Activated naive CD4-positive, alpha-beta T cell treated with anti-CD3 and anti-CD28 coated beads, Interleukin-2, amount 50 U/mL, for 72 hours (primary cell): ENCODE data around the gene TRAPPC10. TPM values are rescaled to one million over a fixed set of nuclear protein-coding genes. Genes with fewer than 3 reads are reported as not detected.

Experiments used
- ATAC-seq, 2 donors: fragments of 150-1000 bp; cut with Tn5 transposase; 2 replicates each; pipeline ENCODE4 v1.10.0; 2021; ENCODE audit warnings: mild to moderate bottlenecking in 2 of 2, moderate library complexity in 2 of 2
- DNase-seq, 2 donors: peaks; one replicate each; pipeline ENCODE4 v3.0.0; 2021 to 2022; ENCODE audit warnings: low spot score in 2 of 2
- H3K27ac Mint-ChIP-seq, 2 donors: one replicate each; pipeline ENCODE4 v1.8.0; 2022; ENCODE audit warnings: mild to moderate bottlenecking in 2 of 2, mixed read lengths in 2 of 2
- H3K36me3 Mint-ChIP-seq, 2 donors: one replicate each; pipeline ENCODE4 v1.8.0; 2022; ENCODE audit warnings: mixed read lengths in 2 of 2
- H3K9me3 Mint-ChIP-seq, 2 donors: one replicate each; pipeline ENCODE4 v1.8.0; 2022; ENCODE audit warnings: mixed read lengths in 2 of 2
- total RNA-seq, 2 donors: library from RNA; stranded (reverse); gene quantifications; one replicate each; pipeline ENCODE4 v1.2.3, GENCODE V29; 2022

TRAPPC10 gene
- total RNA-seq, 2 donors from 2014 or later, result 49.2 to 59.5 TPM

- H3K27ac Mint-ChIP-seq, result peak overlapping the region in 1 of 2 donors; percentile 81
- ATAC-seq, result no peak
- no peaks in the 10 kb centered on the region for H3K9me3 Mint-ChIP-seq
- DNase-seq, result no peak
- H3K36me3 Mint-ChIP-seq, result no peaks in the 10 kb centered on the region
Measured at GRCh38 chr21:43979654-43980053, 32.5 kb upstream of the TRAPPC10 start.

DNA sequence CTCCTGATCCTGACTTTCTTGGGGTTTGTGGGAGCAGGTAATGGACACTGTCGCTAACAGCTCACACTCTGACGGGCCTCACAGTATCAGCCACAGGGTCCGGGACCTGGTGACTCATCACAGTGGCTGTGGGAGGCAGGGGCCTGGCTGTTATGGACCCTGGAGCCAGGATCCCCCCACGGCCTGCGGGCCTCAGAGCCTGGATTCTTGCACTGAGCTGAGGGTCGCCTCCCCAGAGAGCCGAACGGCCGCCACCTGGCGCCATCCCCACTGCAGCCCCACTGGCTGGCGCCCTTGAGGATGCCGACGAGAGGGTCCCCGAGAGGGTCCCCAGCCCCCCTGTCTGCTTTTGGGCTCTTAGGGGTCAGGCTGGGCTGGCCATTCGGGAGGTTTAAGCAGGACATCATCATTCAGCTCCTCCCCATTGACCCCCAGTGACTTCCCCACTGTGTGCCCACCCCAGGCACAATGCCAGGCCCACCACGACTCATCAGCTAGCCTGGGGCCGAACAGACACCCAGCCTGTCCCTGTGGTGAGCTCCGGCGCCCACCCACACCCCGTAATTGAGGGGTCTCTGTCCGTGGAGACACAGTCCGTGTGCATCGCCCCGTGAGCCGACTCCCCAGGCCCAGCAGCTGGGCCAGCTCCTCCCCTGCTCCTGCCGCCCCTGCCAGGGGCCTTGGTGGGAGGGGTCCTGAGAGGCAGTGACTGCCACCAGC lies 30.8 kb upstream of the TRAPPC10 start:
- no peak for DNase-seq
- no peak for ATAC-seq
- Mint-ChIP-seq H3K9me3 (no peaks in the 10 kb centered on the region), H3K27ac (peak overlapping the region; percentile 14 to 63), H3K36me3 (no peaks in the 10 kb centered on the region)

DNA sequence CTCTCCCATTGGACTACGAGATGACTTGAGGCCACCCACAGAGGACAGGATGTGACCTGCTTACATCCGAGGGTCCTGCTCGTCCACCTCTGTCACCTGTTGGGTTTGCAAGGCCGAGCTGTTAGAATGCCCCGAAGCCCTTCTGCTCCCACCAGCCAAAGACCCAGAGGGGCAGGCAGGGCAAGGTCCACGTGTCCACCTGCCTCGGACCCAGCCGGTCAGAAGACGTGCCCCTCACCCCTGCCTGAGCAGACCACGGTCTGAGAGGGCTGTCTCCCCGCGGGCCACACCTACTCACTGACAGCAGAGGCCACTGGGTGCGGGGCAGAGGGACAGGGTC lies 30.3 kb upstream of the TRAPPC10 start:
- no peaks in the 10 kb centered on the region for H3K36me3 Mint-ChIP-seq
- DNase-seq, result no peak
- no peak for ATAC-seq
- H3K9me3 Mint-ChIP-seq, result no peaks in the 10 kb centered on the region
- peak overlapping the region; percentile 14 to 63 for H3K27ac Mint-ChIP-seq

DNA sequence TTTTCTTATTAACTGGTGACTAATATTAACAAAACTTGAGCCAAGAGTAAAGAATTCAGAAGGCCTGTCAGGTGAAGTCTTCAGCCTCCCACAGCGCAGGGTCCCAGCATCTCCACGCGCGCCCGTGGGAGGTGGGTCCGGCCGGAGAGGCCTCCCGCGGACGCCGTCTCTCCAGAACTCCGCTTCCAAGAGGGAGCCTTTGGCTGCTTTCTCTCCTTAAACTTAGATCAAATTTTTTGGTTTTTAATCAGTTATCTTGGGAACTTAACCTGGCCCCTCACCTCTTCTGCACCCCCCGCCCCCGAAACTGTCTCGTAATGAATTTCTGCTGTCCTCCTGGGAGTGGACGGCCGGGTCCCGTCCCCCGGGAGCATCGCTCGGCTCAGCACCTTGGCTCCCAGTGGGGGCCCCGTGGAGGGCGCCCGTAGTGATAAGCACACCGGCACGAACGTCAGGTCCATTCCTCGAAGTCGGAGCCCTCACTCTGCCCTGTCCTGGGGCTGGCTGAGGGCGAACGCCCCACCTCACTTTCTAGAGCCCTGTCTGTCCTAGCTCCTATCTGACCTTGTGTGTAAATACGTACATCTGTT lies 29.5 kb upstream of the TRAPPC10 start:
- Mint-ChIP-seq H3K9me3 (no peaks in the 10 kb centered on the region), H3K36me3 (no peaks in the 10 kb centered on the region), H3K27ac (peak overlapping the region in 1 of 2 donors; percentile 60)
- ATAC-seq, result no peak
- no peak for DNase-seq

GRCh38 chr21:43983390-43983789 lies 28.7 kb upstream of the TRAPPC10 start:
- no peak for DNase-seq
- Mint-ChIP-seq H3K36me3 (no peaks in the 10 kb centered on the region), H3K9me3 (no peaks in the 10 kb centered on the region), H3K27ac (peak overlapping the region; percentile 26 to 60)
- no peak for ATAC-seq

- Mint-ChIP-seq H3K36me3 (no peaks in the 10 kb centered on the region), H3K9me3 (no peaks in the 10 kb centered on the region), H3K27ac (peak overlapping the region; percentile 49 to 77)
- no peak for ATAC-seq
- DNase-seq, result no peak
Measured at GRCh38 chr21:43983860-43984420, 28.2 kb upstream of the TRAPPC10 start.

GRCh38 chr21:43984905-43985689 lies 27.0 kb upstream of the TRAPPC10 start:
- peak; percentile 46 to 54 for ATAC-seq
- DNase-seq, result no peak
- peak overlapping the region in 1 of 2 donors; percentile 75 for H3K27ac Mint-ChIP-seq
- no peaks in the 10 kb centered on the region for H3K9me3 Mint-ChIP-seq
- H3K36me3 Mint-ChIP-seq, result no peaks in the 10 kb centered on the region

- no peak for DNase-seq
- Mint-ChIP-seq H3K27ac (peak overlapping the region in 1 of 2 donors; percentile 88), H3K36me3 (no peaks in the 10 kb centered on the region), H3K9me3 (no peaks in the 10 kb centered on the region)
- ATAC-seq, result no peak
Measured at GRCh38 chr21:43985690-43986251, 26.3 kb upstream of the TRAPPC10 start.

DNA sequence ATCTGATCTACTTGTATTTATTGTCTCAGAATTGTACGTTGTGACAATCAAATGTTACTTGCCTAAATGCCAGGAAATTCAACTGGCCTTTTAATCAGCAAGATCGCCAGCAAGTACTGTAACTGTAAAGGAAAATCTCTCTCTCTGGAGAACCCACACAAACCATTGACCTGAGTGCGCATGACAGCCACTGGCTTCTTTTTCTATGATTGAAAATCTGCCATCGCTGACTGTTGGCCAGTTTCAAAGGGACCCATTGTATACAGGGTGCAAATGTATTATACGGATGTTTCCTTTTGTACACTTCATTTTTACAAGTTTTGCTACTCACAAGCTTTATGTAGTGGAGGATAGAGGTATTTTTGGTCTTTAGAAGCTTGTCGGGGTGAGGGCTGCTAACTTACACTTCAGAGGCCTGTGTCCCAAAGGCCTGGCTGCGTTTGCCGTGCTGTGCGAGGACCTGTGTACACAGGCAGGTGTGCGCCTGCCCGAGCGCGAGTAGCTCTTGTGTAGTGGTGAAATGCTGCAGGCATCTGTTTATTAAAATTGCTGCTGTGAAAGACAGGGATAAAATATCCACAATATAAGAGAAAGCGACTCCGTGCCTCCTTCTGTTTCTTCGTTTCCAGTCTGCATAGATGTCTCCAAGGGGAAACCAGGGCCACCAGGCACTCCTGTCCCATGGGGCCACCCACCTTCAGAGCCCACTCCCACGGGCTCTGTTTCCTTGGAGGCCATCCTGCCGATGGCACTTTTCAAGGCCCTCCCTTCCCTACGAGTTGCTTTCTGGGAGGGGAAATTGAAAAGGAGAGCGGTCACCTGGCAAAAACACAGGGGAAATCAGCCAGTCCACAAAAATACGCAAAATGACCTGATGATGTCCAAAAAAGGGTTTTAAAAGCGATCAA lies 25.3 kb upstream of the TRAPPC10 start:
- H3K27ac Mint-ChIP-seq, result no peak overlapping the region
- no peaks in the 10 kb centered on the region for H3K9me3 Mint-ChIP-seq
- ATAC-seq (no peak), DNase-seq (no peak)
- no peaks in the 10 kb centered on the region for H3K36me3 Mint-ChIP-seq

DNA sequence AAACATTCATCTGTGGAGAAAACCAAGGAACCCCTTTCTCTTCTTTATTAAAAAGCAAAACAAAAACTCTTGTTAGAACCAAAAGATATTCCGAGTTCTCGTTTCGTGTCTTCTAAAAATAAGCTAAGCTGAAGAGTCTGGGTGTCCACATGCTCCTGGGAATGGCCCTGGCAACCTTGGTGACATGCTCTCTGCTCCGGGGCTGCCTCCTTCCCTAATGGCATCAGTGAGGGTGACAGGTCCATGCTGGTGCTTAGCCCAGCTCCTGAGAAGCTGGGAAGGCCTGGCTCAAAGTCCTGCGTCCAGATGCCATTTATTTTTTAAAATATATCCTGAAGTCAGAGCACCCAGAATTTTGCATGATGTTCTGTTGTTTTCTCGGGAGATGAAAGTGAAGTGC lies 24.6 kb upstream of the TRAPPC10 start:
- Mint-ChIP-seq H3K27ac (no peak overlapping the region), H3K9me3 (no peaks in the 10 kb centered on the region), H3K36me3 (no peaks in the 10 kb centered on the region)
- ATAC-seq (no peak), DNase-seq (no peak)

GRCh38 chr21:43988016-43988415 lies 24.1 kb upstream of the TRAPPC10 start:
- no peaks in the 10 kb centered on the region for H3K36me3 Mint-ChIP-seq
- ATAC-seq, result no peak
- H3K27ac Mint-ChIP-seq, result no peak overlapping the region
- no peaks in the 10 kb centered on the region for H3K9me3 Mint-ChIP-seq
- no peak for DNase-seq

DNA sequence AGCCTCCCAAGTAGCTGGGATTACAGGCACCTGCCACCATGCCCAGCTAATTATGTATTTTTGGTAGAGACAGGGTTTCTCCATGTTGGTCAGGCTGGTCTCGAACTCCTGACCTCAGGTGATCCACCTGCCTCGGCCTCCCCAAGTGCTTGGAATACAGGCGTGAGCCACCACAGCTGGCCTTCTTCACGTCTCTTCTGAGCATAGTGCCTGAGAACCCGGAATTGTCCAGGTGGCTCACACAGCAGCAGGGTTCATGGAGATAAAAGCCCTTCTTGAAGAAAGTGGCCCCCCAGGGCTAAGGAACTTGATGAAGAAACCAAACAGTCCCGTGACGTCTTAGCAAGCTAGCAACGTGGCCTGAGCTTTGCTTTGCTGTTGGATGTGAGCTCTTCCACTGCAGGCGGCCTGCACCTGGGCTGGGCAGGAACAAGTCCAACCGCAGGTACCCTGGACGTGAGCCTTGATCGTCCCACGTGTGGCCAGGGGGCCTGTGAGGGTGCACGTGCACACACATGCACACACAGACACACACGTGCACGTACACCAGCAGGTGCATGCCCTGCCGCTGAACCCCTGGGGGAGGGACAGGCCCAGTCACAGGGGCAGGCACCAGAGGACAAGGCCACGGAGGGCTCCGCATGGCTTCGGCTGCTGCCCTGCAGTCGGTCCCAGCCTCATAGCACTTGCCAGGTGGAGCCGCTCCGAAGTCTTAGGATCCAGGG lies 23.4 kb upstream of the TRAPPC10 start:
- Mint-ChIP-seq H3K27ac (no peak overlapping the region), H3K36me3 (no peaks in the 10 kb centered on the region), H3K9me3 (no peaks in the 10 kb centered on the region)
- ATAC-seq, result peak in 1 of 2 donors; percentile 4
- no peak for DNase-seq

GRCh38 chr21:43989401-43989800 lies 22.7 kb upstream of the TRAPPC10 start:
- peak in 1 of 2 donors; percentile 8 for ATAC-seq
- Mint-ChIP-seq H3K36me3 (no peaks in the 10 kb centered on the region), H3K27ac (peak overlapping the region in 1 of 2 donors; percentile 72), H3K9me3 (no peaks in the 10 kb centered on the region)
- DNase-seq, result no peak

DNA sequence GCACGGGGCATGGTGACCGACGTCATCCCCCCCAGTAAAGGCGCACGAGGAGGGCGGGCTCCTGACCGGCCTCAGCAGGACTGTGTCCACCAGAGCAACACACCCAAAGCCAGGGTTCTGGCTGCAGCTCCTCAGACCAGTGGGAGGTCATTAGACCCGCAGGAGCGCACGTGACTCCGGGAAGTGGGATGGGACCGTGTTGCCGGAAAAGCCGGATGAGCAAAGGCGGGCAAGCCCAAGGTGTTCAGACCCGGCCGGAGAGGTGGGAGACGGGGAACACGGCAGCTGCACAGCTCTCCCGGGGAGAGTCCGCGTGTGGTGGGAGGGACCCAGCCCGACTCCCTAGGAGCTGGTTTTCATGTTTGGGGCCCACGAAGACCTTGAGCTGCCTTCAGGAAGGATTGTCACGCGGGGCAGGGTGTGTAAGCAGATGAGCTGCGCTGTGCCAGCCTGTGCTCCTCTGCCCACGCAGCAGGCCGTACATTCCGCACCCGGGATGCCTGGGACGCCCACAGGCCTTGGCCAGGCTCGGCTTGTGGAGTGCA lies 20.6 kb upstream of the TRAPPC10 start:
- H3K36me3 Mint-ChIP-seq, result no peaks in the 10 kb centered on the region
- ATAC-seq, result peak in 1 of 2 donors; percentile 20

GRCh38 chr21:43992121-43992520 lies 20.0 kb upstream of the TRAPPC10 start:
- no peak for DNase-seq
- Mint-ChIP-seq H3K36me3 (no peaks in the 10 kb centered on the region), H3K9me3 (no peaks in the 10 kb centered on the region), H3K27ac (no peak overlapping the region)
- peak in 1 of 2 donors; percentile 17 for ATAC-seq

More for the DNA sequence above, 20.6 kb upstream of the TRAPPC10 start:
- DNase-seq, result no peak
- Mint-ChIP-seq H3K27ac (no peak overlapping the region), H3K9me3 (no peaks in the 10 kb centered on the region)
